OCI-LY7 (cell line): ENCODE measurements around the gene RHO.

Experiments used
- EZH2phosphoT487 ChIP-seq: fragments of 200-600 bp; sonication (generic); IDR thresholded peaks from 2 replicates; pipeline ENCODE4 v1.6.1; 2018; ENCODE audit warnings: low read depth, borderline replicate concordance, mild to moderate bottlenecking, mixed run types, antibody characterized with exemption, low read length, moderate library complexity, mixed read lengths
- TF ChIP-seq, protein P1 (sequence below): fragments of 200-600 bp; sonication (generic); conservative IDR thresholded peaks from 2 replicates; pipeline ENCODE4 v1.5.1; 2014; ENCODE audit warnings: mild to moderate bottlenecking, antibody characterized with exemption, low read length, moderate library complexity, mixed read lengths

- TF ChIP-seq, protein P1, sequence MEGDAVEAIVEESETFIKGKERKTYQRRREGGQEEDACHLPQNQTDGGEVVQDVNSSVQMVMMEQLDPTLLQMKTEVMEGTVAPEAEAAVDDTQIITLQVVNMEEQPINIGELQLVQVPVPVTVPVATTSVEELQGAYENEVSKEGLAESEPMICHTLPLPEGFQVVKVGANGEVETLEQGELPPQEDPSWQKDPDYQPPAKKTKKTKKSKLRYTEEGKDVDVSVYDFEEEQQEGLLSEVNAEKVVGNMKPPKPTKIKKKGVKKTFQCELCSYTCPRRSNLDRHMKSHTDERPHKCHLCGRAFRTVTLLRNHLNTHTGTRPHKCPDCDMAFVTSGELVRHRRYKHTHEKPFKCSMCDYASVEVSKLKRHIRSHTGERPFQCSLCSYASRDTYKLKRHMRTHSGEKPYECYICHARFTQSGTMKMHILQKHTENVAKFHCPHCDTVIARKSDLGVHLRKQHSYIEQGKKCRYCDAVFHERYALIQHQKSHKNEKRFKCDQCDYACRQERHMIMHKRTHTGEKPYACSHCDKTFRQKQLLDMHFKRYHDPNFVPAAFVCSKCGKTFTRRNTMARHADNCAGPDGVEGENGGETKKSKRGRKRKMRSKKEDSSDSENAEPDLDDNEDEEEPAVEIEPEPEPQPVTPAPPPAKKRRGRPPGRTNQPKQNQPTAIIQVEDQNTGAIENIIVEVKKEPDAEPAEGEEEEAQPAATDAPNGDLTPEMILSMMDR, result no peak
- no peak for TF ChIP-seq EZH2phosphoT487
Measured at GRCh38 chr3:129555153-129555550, 26.7 kb downstream of the RHO start.
